ENCODE data around the gene LIMS2.

Gene LIMS2

GRCh38 chr2:127661949-127662510, 13.3 kb downstream of the LIMS2 start:
- DNase-seq: no peak
- in situ Hi-C loops (cut with MboI; ENCODE audit: low pct_unique_long_range_greater_than_20kb, low sequenced_read_pairs): no loop called here

GRCh38 chr2:127661072-127661649, 14.2 kb downstream of the LIMS2 start:
- in situ Hi-C loops (cut with MboI; ENCODE audit: low pct_unique_long_range_greater_than_20kb, low sequenced_read_pairs): no loop called here

DNA sequence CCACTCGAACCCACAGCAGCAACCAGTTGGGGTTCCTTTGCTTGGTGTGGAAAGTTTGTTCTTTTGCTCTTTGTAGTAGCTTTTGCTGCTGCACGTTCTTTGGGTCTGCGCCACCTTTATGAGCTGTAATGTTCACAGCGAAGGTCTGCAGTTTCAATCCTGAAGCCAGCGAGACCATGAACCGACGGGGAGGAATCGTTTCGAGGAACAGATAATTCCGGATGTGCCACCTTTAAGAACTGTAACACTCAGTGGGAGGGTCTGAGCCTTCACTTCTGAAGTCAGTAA, 15.1 kb downstream of the LIMS2 start:
- no peak for DNase-seq
- in situ Hi-C loops (cut with MboI; ENCODE audit: low pct_unique_long_range_greater_than_20kb, low sequenced_read_pairs): no loop called here

More at GRCh38 chr2:127661072-127661649, 14.2 kb downstream of the LIMS2 start:
- DNase-seq: no peak

GRCh38 chr2:127659408-127660290, 15.7 kb downstream of the LIMS2 start:
- DNase-seq: peak; percentile 73
- in situ Hi-C loops (cut with MboI; ENCODE audit: low pct_unique_long_range_greater_than_20kb, low sequenced_read_pairs): no loop called here

DNA sequence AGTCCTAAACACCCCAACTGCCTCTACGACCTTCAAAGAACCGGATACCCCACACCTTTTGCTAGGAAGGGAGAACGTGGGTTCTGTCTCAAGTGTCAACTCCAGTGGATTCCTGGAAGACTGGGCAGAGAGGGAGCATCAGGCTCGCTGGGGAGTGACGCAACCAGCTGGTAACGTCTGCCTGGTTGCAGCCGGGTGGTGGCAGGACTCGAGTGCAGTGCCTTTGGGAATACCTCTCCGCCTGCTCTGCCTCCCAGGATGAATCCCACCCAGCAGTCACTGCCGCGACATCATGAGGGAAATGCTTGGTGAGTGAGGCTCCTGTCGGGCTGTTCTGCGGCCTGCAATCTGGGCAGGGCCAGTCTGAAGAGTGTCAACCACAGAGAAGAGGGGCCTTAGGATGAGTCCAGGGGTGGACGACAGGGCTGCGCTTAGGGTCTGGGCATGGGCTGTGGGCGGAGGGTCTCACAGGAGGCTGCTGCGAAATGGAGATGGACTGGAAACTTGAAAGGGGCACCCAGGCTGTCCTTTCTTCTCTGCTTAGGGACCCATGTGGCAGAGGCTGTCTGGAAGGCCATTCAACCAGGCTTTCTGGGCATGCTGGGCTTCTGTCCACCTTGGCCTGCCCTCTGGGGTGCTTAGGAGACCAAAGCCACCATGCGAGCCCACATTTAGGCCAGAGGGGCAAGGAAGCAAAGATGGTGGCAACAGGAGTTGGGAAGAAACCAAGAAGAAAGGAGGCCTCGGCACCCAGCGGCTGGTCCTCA, 16.5 kb downstream of the LIMS2 start:
- in situ Hi-C loops (cut with MboI; ENCODE audit: low pct_unique_long_range_greater_than_20kb, low sequenced_read_pairs): no loop called here
- DNase-seq: no peak

DNA sequence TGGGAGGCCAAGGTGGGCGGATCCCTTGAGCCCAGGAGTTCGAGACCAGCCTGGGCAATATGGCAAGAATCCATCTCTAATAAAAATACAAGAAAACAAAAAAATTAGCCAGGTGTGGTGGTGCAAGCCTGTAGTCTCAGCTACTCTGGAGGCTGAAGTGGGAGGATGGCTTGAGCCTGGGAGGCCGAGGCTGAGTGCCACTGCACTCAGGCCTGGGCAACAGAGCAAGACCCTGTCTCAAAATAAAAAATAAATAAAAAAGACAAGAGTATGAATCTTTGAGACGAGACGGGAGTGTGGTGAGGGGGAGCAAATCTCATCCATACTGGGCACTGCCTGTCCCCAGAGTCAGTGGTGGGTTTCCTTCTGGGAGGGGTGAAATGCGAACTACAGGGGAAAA, 17.2 kb downstream of the LIMS2 start:
- DNase-seq: no peak
- in situ Hi-C loops (cut with MboI; ENCODE audit: low pct_unique_long_range_greater_than_20kb, low sequenced_read_pairs): no loop called here

DNA sequence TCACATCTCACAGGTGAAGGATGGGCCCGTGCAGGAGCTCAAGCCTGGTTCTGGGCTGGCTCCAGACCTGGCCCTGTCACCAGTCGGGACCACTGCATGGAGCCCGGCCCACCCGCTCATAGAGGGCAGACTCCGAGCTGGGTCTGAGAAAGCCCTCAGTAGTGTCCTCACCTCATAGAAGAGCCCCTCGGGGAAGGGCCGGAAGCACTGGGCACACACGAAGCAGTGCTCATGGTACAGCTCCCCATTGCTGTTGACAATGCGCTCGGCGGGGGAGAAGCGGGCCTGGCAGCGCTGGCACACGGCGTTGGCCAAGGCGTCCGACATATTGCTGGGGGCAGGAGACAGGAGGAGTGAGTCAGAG, 18.1 kb downstream of the LIMS2 start:
- no peak for DNase-seq
- in situ Hi-C loops (cut with MboI; ENCODE audit: low pct_unique_long_range_greater_than_20kb, low sequenced_read_pairs): no loop called here

DNA sequence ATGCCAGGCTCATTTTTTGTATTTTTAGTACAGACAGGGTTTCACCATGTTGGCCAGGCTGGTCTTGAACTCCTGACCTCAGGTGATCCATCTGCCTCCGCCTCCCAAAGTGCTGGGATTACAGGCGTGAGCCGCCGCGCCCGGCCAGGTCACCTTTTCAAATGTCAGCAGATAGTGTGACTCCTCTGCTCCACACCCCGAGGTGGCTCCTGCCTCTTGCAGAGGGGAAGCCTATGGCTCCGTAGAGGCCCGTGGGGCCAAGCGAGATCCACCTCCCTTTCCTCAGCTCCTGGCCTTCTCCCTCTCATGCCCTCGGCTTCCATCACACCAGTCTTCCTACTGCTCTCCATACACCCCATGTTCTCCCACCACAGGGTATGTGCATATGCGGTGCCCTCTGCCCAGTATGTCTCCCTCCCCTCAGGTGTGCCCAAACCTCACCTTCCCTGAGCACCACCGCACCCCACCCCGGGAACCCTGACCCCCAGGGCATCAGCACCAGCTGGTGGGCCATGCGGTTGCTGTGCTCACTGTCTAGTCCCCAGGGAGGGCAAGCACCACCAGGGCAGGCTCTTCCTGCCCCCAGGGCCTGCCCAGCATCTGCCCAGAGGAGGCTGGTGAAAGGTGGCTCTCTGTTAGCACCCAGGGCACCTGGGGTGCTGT, 18.6 kb downstream of the LIMS2 start:
- no peak for DNase-seq

GRCh38 chr2:127655209-127656073, 19.9 kb downstream of the LIMS2 start:
- in situ Hi-C loops (cut with MboI; ENCODE audit: low pct_unique_long_range_greater_than_20kb, low sequenced_read_pairs): no loop called here
- DNase-seq: no peak

More for the DNA sequence above, 18.6 kb downstream of the LIMS2 start:
- in situ Hi-C loops (cut with MboI; ENCODE audit: low pct_unique_long_range_greater_than_20kb, low sequenced_read_pairs): no loop called here

DNA sequence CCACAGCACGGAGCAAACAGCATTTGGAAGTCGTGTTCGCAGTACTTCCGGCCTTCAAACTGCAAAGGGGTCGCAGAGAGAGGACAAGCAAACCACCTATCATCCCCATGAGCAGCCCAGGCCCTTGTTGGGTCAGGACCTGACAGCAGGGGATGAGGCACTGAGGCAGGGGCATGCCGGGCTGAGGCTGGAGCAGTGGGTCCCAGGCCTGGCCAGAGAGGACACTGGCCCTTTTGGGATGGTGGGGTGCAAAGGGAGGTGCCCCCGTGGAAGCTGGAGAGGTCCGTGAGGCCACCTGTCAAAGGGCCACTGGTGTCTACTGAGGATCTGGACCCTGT, 20.5 kb downstream of the LIMS2 start:
- DNase-seq: no peak
- in situ Hi-C loops (cut with MboI; ENCODE audit: low pct_unique_long_range_greater_than_20kb, low sequenced_read_pairs): no loop called here

GRCh38 chr2:127654084-127654837, 21.1 kb downstream of the LIMS2 start:
- in situ Hi-C loops (cut with MboI; ENCODE audit: low pct_unique_long_range_greater_than_20kb, low sequenced_read_pairs): no loop called here
- DNase-seq: no peak

GRCh38 chr2:127653421-127654083, 21.8 kb downstream of the LIMS2 start:
- in situ Hi-C loops (cut with MboI; ENCODE audit: low pct_unique_long_range_greater_than_20kb, low sequenced_read_pairs): no loop called here
- no peak for DNase-seq

DNA sequence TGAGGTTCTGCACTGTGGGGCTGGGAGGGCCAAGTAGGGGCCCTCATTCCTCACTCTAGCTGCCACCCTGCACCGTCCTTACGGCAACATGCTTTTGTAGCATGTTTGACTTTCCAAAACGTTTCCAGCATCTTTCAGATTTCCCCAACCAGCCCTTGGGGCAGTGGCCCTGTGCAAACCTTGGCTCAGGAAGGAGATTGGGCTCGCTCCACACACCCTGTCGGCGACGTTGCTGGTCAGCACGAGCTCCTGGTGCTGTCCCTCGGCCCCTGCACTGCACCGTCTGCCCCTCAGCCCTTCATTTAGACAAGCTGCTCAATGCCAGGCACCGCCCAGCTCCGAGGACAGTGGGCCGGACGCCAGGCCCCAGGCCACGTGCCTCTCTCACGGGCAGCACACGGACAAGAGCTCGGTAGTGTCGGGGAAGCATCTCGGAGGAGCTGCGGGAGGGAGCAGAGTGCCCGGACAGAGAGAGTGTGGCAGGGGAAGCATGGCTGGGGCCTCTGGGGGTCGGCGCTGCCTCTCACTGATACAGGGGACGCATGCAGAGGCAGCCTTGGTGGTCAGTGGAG, 22.5 kb downstream of the LIMS2 start:
- no peak for DNase-seq
- in situ Hi-C loops (cut with MboI; ENCODE audit: low pct_unique_long_range_greater_than_20kb, low sequenced_read_pairs): no loop called here

DNA sequence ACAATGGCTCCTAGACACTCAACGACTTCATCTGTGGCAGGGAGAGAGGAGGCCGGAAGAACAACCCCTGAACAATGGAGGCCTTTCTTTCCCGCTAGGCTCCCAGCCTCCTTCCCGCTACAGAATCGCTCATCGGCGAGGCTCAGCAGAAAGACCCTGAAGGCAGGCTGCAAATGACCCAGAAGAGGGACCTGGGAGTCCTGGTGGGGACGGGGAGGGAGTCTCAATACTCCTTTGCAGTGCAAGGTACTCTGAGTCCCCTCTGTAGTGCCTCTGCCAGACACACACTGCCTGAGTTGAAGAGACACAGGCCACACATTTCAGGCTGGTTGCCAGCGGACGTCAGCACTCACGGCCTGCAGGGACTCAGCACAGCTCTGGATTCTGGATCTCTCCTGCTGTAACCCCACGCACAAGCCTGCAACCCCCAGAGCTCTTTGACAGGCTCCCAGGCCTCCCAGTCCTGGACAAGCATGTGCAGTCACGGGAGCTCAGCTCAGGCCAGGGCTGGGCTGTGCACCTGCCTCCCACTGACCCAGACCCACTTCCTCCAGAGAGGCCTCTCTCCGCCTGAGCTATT, 23.3 kb downstream of the LIMS2 start:
- DNase-seq: no peak
- in situ Hi-C loops (cut with MboI; ENCODE audit: low pct_unique_long_range_greater_than_20kb, low sequenced_read_pairs): no loop called here

- no peak for DNase-seq
- in situ Hi-C loops (cut with MboI; ENCODE audit: low pct_unique_long_range_greater_than_20kb, low sequenced_read_pairs): no loop called here
These were observed 23.9 kb downstream of the LIMS2 start for GRCh38 chr2:127651381-127651809.

DNA sequence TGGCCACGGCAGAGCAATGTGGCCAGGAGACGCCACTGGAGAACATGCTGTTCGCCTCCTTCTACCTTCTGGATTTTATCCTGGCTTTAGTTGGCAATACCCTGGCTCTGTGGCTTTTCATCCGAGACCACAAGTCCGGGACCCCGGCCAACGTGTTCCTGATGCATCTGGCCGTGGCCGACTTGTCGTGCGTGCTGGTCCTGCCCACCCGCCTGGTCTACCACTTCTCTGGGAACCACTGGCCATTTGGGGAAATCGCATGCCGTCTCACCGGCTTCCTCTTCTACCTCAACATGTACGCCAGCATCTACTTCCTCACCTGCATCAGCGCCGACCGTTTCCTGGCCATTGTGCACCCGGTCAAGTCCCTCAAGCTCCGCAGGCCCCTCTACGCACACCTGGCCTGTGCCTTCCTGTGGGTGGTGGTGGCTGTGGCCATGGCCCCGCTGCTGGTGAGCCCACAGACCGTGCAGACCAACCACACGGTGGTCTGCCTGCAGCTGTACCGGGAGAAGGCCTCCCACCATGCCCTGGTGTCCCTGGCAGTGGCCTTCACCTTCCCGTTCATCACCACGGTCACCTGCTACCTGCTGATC, 24.4 kb downstream of the LIMS2 start:
- DNase-seq: no peak
- in situ Hi-C loops (cut with MboI; ENCODE audit: low pct_unique_long_range_greater_than_20kb, low sequenced_read_pairs): no loop called here

Measured in KBM-7 (cell line).